ENCODE measurements around the gene TFDP2.
"Not testable (repeated sequence)": the region's sequence is repeated elsewhere in the genome, so short reads cannot be mapped to it uniquely, and the experiment has no call there.

The TFDP2 gene

DNA sequence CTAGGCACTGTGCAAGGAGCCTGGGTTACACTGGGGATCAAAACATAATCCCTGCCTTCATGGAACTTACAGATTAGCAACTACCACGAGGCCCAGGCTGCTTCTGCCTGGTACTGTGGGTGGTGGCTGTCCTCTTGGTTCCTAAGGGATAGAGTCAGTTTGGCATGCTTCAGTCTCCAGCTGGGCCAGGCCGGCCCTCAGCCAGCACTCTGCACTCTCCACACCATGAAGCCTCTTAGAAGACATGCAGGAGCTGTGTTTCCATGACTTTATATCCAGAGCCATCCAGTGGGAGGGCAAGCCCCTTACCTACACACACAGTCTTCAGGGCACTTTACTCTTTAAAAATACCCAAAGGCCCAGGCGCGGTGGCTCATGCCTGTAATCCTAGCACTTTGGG is 218.5 kb downstream of the TFDP2 start:
- FAIRE-seq = no peak
- TF ChIP-seq POLR2A (IDR thresholded peaks at IDR 0.05; ENCODE audit: low read depth, low read length) (no peak), POLR2AphosphoS5 (IDR thresholded peaks at IDR 0.05; ENCODE audit: low read depth, low read length) (no peak), TAF1 (IDR thresholded peaks at IDR 0.05; ENCODE audit: borderline replicate concordance, low read depth, low read length) (no peak)

DNA sequence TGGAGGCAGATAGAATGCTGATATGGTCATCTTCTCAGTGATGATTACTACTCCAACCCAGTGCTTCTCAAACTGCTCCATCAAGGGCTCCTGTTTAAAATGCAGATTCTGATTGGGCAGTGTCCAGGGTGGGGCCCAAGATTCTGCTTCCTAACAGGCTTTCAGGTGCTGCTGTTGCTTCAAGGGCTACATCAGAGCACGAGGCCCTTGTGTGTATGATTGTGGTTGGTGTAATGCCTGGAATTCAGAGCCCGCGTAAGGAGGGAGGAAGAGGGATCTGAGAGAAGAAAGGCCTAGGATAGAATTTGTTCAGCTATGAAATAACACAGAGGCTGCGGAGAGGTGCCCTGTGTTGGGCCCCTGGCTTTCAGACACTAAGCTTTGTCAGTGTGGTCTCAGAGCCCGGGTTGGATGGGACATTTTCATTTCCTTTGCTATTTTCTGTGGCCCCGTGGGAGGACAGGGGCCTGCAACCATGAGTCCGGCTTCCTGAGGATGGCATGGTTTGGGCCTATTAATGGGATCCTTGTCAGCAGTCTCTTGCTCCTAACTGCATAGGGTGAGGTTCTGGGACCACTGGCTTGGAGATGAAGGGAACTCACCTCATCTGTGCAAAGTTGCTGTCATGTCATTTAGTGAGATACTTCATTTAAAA is 219.9 kb downstream of the TFDP2 start:
- TF ChIP-seq TAF1 (IDR thresholded peaks at IDR 0.05; ENCODE audit: borderline replicate concordance, low read depth, low read length) = no peak
- TF ChIP-seq POLR2AphosphoS5 (IDR thresholded peaks at IDR 0.05; ENCODE audit: low read depth, low read length) = no peak
- no peak for TF ChIP-seq POLR2A (IDR thresholded peaks at IDR 0.05; ENCODE audit: low read depth, low read length)
- DNase-seq (ENCODE audit: insufficient read length) = no peak
- FAIRE-seq = no peak

More for the DNA sequence above, 218.5 kb downstream of the TFDP2 start:
- DNase-seq (ENCODE audit: insufficient read length) = no peak

DNA sequence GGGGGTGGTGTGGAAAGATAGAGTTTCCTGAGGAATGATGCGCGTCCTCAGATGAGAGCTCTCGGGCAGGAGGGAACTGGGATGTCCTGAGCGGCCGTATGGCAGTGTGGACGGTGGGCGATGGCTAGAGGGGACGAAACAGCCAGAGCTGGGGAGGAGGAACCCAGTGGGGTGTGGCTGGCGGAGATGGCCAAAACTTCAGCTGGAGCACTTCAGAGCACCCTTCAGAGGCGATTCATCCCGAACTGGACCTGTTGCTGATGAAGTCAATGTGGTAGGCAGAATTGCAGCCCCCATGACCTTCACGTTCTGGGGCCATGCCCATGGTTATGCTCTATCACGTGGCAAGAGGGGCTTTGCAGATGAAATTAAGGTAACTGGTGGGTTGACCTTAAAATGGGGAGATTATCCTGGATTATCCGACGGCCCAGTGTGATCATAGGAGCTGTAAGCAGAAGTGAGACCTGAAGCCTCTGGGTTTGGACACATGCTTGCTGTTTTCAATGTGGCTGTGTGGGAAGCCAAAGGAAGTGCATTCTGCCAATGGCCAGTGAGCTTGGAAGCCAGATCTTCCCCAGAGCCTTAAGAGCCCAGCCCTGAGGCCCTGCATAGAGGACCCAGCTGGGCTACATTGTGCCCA is 220.6 kb downstream of the TFDP2 start:
- no peak for DNase-seq (ENCODE audit: insufficient read length)
- TF ChIP-seq POLR2AphosphoS5 (IDR thresholded peaks at IDR 0.05; ENCODE audit: low read depth, low read length) = no peak
- TF ChIP-seq POLR2A (IDR thresholded peaks at IDR 0.05; ENCODE audit: low read depth, low read length) = peak; percentile 42; the same call in 1 of the 2 replicates
- no peak for TF ChIP-seq TAF1 (IDR thresholded peaks at IDR 0.05; ENCODE audit: borderline replicate concordance, low read depth, low read length)
- no peak for FAIRE-seq

DNA sequence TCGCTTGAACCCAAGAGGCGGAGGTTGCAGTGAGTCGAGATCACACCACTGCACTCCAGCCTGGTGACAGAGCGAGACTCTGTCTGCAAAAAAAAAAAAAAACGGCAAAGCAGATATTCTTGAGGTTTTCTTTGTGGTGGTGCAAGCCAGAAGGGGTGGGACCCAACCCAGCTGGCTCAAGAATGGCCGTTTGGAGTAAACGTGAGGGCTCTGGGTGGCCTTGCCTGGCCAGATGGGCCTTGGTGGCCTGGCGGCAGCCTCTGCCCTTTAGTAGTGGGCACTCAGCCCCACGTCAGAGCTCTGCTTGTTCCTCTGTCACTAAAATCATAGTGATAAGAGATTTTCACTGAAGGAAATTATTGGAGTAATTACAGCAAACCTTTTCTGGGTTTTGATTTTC is 222.4 kb downstream of the TFDP2 start:
- TF ChIP-seq POLR2A (IDR thresholded peaks at IDR 0.05; ENCODE audit: low read depth, low read length) = no peak
- TF ChIP-seq POLR2AphosphoS5 (IDR thresholded peaks at IDR 0.05; ENCODE audit: low read depth, low read length) = no peak
- TF ChIP-seq TAF1 (IDR thresholded peaks at IDR 0.05; ENCODE audit: borderline replicate concordance, low read depth, low read length) = no peak
- no peak for FAIRE-seq
- no peak for DNase-seq (ENCODE audit: insufficient read length)

DNA sequence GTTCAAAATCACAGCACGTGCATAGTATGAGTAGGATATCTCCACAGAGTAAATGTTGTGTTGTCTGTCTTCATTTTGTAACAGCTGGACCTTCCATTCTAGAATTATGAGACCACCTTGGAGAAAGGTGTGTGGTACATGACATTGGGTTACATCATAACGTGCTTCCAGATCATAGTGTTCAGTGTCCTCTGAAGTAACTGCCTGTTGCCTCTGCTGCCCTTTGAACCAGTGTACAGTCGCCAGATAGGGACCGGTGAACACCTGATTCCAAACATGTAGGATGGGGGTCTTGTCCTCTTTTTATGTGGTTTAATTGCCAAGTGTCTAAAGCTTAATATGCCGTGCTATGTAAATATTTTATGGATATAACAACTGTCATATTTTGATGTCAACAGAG is 223.7 kb downstream of the TFDP2 start:
- DNase-seq (ENCODE audit: insufficient read length); FAIRE-seq: not testable (repeated sequence)

DNA sequence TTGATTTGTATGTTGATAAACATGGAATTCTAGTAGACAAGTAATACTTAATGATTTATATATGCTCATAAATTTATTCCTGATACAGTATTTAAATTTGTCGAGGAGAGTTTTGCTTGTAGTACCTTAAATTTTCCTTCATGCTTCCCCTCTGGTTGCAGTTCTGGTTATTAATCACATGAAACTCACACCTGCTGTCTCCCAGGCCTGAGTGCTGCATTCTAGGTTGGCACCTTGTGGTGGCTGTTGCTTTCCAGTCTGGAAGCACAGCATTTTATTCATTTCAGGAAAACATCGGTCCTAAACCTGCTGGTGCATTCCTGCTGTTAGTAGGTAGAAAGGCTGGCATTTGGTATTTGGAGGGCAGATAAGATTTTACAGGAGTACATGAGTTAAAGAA is 228.0 kb downstream of the TFDP2 start:
- TF ChIP-seq POLR2AphosphoS5 (IDR thresholded peaks at IDR 0.05; ENCODE audit: low read depth, low read length) = no peak
- TF ChIP-seq POLR2A (IDR thresholded peaks at IDR 0.05; ENCODE audit: low read depth, low read length) = no peak
- no peak for TF ChIP-seq TAF1 (IDR thresholded peaks at IDR 0.05; ENCODE audit: borderline replicate concordance, low read depth, low read length)
- no peak for FAIRE-seq
- no peak for DNase-seq (ENCODE audit: insufficient read length)

DNA sequence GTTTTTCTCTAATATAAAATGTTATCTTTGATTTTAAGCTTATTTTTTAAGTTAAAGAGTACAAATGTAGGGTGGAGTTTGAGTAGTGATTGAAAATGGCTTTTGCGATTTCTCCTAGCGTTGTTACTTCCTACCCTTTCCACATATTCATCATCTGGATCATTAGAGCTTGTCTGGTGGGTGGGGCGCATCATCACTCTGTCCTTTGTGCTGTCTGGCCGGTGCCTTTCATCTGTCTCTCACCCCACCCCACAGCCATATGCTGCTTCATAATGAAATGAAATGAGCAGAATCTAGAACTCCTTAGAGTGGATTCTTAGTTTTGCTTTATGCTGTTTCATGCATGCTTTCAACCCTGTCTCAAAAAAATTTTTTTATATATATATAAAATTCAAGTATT is 228.6 kb downstream of the TFDP2 start:
- no peak for DNase-seq (ENCODE audit: insufficient read length)
- TF ChIP-seq POLR2A (IDR thresholded peaks at IDR 0.05; ENCODE audit: low read depth, low read length) (no peak), TAF1 (IDR thresholded peaks at IDR 0.05; ENCODE audit: borderline replicate concordance, low read depth, low read length) (no peak), POLR2AphosphoS5 (IDR thresholded peaks at IDR 0.05; ENCODE audit: low read depth, low read length) (no peak)
- FAIRE-seq = no peak

DNA sequence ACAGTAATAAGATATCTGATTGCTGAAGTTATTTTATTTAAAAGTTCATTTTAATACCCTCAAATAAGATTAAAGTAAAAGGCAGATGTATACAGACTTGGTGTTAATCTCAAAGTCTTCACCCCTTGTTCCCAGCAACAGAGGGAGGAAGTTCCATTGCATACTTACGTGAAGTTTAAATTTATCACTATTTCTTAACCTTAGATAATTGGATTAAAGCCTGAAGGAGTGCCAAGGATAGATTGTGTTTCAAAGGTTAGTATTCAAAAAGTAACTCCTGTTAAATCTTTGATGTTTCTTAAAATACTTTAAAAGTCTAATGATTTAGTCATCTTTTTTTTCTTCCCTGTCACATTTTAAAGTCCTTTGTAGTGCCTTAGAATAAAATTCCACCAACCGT is 233.6 kb downstream of the TFDP2 start:
- FAIRE-seq (no peak), DNase-seq (ENCODE audit: insufficient read length) (no peak)
- TF ChIP-seq POLR2A (IDR thresholded peaks at IDR 0.05; ENCODE audit: low read depth, low read length) (no peak), POLR2AphosphoS5 (IDR thresholded peaks at IDR 0.05; ENCODE audit: low read depth, low read length) (no peak), TAF1 (IDR thresholded peaks at IDR 0.05; ENCODE audit: borderline replicate concordance, low read depth, low read length) (no peak)

DNA sequence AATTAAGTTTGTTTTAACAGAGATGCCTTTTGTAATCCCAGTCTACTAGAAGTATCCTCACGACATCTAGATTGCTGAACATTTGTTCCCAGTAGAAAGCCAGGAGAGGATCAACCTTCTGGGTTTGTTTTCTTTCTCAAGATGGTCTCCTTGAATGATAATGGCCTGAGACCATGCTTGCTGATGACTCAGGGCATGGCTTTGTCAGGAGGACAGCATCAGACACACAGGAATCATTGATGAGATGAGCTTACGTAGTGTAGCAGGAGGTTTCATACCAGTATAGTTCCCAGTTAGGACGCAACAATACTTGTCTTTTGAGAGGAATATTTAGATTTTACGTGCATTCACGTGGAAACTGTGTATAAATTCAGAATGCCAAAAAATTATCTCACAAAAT is 234.3 kb downstream of the TFDP2 start:
- TF ChIP-seq POLR2AphosphoS5 (IDR thresholded peaks at IDR 0.05; ENCODE audit: low read depth, low read length) = no peak
- no peak for TF ChIP-seq TAF1 (IDR thresholded peaks at IDR 0.05; ENCODE audit: borderline replicate concordance, low read depth, low read length)
- TF ChIP-seq POLR2A (IDR thresholded peaks at IDR 0.05; ENCODE audit: low read depth, low read length) = no peak
- DNase-seq (ENCODE audit: insufficient read length) = no peak
- FAIRE-seq = no peak

DNA sequence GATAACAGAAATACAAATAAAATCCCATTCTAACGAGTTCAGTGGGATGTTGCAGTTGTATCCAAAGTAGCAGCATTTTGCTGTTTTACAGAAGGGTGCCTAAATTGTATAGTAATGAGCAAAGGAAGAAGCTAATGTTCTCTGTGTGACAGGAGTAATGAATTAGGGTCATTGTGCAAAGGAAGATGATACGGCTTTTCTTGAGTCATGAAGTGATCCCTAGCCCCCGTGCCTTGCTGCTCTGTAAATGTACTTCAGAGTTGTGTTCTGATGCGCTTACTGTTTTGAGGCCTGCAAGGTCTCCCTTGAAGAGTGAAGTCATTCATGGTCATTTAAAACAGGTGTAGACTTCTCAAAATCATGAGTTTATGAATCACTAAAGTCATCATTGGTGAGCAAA is 235.0 kb downstream of the TFDP2 start:
- TF ChIP-seq POLR2A (IDR thresholded peaks at IDR 0.05; ENCODE audit: low read depth, low read length) (no peak), POLR2AphosphoS5 (IDR thresholded peaks at IDR 0.05; ENCODE audit: low read depth, low read length) (no peak), TAF1 (IDR thresholded peaks at IDR 0.05; ENCODE audit: borderline replicate concordance, low read depth, low read length) (no peak)
- DNase-seq (ENCODE audit: insufficient read length) (no peak), FAIRE-seq (no peak)

DNA sequence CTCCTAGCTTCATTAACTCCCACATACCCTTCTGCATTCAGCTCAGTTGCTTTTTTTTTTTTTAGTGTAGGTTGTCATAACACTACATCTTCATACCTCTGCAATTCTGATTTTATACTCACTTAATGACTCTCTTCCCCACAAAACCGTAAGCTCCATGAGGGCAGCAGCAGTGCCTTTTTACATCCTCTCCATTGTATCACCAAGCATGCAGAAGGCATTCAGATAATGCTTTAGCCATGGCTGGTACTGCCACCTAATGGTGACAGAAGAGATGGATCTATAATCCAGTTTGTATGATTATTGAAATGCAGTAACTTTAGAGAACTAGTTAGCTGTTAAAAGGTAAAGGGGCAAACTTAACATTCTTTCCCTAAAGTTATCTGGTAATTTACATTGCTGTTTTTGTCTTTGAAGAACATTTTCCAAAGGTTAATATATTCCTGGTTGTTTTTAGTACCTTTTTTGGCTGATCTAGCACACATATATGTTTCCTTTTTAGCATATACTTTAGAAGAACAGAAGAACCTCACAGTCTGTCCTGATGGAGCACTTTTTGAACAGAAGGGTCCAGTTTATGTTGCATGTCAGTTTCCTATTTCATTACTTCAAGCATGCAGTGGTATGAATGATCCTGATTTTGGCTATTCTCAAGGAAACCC is 236.1 kb downstream of the TFDP2 start:
- no peak for TF ChIP-seq POLR2AphosphoS5 (IDR thresholded peaks at IDR 0.05; ENCODE audit: low read depth, low read length)
- no peak for TF ChIP-seq POLR2A (IDR thresholded peaks at IDR 0.05; ENCODE audit: low read depth, low read length)
- TF ChIP-seq TAF1 (IDR thresholded peaks at IDR 0.05; ENCODE audit: borderline replicate concordance, low read depth, low read length) = no peak
- FAIRE-seq = peak; percentile 87
- no peak for DNase-seq (ENCODE audit: insufficient read length)

DNA sequence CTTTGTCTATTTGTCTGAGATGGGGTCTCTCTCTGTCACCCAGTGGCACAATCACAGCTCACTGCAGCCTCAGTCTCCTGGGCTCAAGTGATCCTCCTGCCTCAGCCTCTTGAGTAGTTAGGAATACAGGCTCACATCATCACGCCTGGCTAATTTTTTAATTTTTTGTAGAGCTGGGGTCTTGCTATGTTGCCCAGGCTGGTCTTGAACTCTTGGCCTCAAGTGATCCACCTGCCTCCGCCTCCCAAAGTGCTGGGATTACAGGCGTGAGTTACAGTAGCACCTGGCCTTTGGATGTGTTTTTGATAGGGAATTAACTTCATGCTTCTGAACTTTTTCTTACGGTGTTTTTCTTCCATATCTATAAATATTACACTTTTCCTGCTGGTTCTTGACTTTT is 239.4 kb downstream of the TFDP2 start:
- not testable (repeated sequence) for FAIRE-seq; DNase-seq (ENCODE audit: insufficient read length)
